NCI-H2029 treated with DMSO at 0.1 percent for 48 hours (cell line): ENCODE data around the gene AFAP1L1.

Experiments
- DNase-seq: peaks from one replicate; lab custom pipeline; 2025; lab: John Stamatoyannopoulos, UW

AFAP1L1 gene

DNA sequence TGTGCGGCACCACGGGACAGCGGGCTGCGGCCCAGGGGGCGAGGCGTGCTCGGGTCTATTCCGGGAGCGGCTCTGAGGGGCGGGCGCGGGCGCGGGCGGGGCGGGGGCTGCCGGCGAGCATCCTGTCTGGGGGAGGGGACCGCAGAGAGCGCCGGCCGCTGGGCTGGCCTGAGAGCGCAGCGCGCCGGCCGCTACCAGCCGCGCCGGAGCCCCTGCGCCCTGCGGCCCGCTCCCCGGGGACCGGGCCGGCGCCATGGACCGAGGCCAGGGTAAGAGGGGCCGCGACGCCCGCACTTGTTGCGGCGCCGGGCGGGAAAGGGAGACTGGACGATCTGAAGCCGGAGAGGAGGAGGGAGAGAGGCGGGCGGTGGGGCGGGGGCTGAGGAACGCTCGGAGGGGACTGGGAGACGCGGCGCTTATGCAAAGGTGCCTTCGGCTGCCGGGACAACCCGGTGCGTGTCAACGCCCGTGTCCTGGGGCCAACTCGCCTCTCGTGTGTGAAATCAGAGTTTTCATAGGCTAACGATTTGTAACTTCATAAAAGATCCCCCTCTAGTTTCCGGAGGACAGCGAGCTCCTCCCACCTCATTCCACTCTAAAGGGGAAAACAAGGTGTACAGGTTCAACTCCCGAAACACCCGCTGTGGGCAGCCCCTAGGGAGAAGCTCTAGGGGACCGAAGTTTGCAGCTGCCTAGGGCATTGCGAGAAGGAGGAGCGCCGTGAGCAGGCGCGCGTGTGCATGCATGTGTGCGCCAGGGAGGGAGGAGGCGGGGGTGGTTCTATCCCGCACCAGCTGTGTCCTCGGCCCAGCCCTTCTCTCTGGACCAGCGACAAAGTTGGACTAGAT is at the start of gene AFAP1L1:
Gene AFAP1L1 (plus strand): TSS at position 144 of the 848 bp plus-strand sequence. CDS start 110 bp downstream, at position 254.
- DNase-seq = peak; percentile 3

DNA sequence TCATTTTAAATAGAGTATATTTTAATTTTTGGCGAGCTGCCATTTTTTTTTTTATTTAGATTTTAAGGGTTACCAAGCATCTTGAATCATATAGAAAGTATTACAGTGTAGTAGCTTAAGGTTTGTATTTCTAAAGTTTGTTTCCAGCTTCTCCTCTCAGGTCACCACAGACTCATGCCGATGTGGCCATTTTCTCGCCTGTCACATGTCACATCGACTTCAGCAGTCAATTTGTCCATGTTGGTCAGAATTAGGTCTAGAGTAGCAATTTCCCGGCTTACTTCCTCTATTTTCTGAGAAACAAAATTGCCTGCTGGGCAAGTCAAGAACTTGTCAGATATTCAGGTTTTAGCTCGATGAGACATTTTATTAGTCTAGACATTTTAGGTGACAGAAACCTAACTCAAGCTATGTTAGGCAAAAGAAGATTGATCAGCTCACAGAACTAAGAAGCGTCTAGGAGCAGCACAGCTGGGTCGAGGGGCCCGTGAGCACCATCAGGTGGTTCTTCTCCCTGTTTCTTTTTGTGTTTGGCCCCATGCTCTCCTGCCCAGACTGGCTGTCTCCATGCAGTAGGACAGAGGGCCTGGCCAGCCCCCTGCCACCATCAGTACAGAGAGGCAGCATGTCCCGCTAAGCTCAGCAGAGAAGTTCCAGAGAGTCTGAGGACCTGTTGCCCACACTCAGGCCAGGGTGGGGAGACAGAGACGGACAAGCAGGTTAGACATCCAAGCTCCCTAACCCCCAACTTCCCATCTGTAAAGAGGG is 48.4 kb upstream of the AFAP1L1 start:
- no peak for DNase-seq

GRCh38 chr5:149224282-149224681 is 47.4 kb upstream of the AFAP1L1 start:
- DNase-seq = no peak

GRCh38 chr5:149227168-149227826 is 44.4 kb upstream of the AFAP1L1 start:
- no peak for DNase-seq

DNA sequence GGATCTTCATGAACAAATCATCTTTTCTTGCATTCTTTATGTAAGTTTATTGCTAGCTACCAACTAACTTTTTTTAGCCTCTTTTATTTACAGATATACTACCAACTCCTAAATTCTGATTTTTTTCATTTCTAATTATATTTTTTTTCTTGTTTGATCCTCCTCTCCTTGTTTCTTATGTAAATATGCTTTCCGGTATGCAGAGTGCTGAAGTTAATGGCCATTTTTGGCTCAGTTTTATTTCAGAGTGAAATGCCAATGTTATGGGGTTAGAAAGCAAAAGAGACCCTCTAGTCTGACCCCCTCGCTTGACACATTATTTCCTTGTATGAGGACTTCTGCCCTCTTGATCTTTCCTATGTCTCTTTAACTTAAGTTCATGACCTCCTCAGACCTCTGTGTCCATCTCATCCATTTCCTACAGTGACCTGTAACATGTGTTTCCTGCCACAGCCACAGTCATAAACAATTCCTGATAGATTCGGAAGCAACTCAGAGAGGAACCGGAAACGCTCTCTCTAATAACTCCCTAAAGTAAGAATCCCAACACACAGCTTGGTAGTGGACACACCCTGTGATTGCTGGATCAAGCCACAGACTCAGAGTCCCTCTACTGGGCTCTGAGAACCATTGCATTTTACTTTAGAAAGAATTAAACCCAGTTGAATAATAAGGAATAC is 42.9 kb upstream of the AFAP1L1 start:
- no peak for DNase-seq

- no peak for DNase-seq
These were observed 42.2 kb upstream of the AFAP1L1 start for GRCh38 chr5:149229298-149229937.

GRCh38 chr5:149235841-149236240 is 35.8 kb upstream of the AFAP1L1 start:
- DNase-seq = no peak

DNA sequence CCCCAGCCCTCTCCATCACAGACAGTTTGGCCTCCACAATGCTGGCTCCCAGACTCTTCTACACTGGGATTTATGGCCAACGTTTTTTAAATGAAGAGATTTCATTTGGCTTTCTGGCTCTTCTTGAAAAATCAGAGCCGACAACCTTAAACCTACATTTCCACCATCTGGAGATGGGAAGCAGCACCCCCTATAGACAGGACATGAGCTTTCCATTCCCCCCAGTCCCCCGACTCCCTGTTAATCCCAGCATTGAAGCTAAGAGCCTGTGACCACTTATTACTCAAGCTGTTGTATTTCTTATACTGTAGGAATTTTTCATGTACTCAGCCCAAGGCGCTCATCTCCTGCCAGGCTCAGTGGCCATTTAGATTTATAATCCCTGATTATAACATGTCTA is 34.0 kb upstream of the AFAP1L1 start:
- DNase-seq = no peak

GRCh38 chr5:149238540-149238939 is 33.1 kb upstream of the AFAP1L1 start:
- DNase-seq = no peak

DNA sequence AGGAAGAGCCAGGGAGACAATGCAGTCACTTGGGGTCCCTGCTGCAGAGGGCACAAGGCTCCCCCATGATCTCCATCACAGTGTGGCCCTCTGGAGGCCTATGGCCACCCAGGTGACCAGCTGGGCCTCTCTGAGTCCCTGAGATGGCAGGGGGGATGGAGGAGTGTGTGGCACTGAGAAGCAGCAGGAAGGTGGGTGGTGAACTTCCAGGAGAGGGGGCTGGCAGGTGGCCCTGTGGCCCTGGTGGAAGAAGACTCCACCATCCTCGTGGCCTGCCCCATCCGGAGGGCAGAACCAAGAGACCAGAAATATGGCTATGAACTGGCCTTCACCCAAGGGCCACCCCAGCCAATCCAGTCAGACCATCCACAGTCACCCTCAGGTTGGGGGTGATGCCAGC is 31.7 kb upstream of the AFAP1L1 start:
- DNase-seq = no peak

DNA sequence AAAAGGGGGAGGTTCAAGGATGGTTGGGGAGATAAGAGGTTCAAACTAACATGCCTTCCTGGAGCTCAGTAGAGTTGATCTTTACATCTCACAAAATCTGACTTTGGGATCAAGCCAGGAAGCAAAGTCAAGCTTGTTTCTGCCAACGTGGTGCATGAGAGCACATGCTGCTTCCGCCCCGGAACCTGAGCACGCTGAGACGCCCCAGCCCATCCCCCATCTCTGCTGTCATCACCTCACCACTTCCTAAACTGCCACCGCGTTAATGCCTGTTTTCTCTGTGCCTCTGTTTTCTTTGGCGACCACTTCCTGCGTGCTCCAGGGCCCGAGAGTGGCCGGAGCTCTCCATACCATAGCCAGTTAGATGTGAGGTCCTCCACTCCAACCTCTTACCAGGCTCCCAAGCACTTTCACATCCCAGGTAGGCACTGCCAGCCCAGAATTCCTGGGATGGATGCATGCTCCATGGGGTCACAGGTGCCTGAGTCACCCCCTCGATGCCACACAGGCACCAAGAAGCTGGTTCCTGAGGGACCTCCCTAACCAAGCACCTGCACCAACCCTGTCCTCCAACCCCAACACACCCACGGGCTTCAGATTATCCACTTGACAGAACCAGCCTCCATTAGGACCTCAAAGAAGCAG is 31.2 kb upstream of the AFAP1L1 start:
- DNase-seq = no peak

GRCh38 chr5:149242339-149242738 is 29.3 kb upstream of the AFAP1L1 start:
- no peak for DNase-seq

DNA sequence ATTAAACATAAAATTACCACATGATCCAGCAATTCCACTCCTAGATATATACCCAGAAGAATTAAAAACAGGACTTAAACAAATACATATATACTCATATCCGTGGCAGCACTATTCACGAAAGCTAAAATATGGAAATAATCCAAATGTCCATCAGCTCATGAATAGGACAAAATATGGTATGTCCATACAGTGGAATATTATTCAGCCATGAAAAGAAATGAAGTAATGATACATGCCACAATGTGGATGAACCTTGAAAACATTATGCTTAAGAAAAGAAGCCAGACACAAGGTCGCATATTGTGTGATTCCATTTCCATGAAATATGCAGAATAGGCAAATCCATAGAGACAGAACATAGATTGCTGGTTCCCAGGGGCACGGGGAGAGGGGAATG is 24.8 kb upstream of the AFAP1L1 start:
- no peak for DNase-seq

- DNase-seq = no peak
These were observed 23.9 kb upstream of the AFAP1L1 start for GRCh38 chr5:149247726-149248125.

DNA sequence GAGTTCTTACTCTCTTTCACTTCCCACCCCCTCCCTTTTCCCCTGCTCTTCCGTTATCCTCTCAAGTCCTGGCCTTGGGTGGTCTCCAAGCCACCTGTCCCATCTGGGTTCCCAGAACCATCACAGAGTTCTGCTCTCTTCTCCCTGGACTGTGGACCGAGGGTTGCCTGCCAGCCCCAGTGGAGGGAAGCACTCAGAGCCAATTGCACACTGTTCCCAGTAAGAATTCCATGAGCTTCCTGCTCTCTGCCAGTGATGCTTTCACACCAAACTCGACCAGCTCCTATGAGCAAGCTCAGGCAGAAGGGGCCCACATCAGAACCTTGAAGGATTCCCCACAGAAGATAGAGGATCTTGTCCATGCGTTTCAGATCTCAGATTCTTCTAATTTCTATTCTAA is 20.1 kb upstream of the AFAP1L1 start:
- DNase-seq = no peak

DNA sequence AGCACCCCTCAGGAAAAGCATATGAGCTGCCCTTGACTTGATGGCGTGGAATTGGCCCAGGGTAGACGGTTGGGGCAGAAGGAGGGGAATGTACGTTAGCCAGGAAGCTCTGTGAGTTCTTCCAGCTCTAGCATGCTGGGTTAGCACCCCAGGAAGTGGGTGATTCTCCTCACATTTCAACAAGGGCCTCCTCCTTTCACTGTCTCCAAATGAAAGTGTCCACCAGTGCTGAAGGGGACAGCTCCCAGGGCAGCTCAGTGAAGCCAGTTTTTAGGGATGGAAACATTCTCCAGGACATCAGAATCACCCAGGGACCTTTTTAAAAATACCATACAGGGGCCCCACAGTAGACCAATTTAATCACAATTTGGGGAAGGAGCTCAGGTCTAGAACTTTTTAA is 17.2 kb upstream of the AFAP1L1 start:
- DNase-seq = no peak

- no peak for DNase-seq
These were observed 15.2 kb upstream of the AFAP1L1 start for GRCh38 chr5:149256451-149256850.

DNA sequence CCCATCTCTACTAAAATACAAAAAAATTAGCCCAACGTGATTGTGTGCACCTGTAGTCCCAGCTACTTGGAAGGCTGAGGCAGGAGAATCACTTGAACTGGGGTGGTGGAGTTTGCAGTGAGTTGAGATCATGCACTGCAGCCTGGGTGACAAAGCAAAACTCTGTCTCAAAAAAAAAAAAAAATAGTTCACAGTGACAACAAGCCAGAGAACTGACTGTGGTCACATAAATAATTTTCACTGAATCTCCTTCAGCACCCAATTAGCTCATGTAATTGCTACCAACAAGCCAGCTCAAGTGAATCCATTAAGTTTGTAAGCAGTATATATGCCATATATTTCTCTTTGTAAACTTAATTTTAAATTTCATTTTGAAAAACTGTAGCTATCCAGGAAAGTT is 14.5 kb upstream of the AFAP1L1 start:
- DNase-seq = no peak

DNA sequence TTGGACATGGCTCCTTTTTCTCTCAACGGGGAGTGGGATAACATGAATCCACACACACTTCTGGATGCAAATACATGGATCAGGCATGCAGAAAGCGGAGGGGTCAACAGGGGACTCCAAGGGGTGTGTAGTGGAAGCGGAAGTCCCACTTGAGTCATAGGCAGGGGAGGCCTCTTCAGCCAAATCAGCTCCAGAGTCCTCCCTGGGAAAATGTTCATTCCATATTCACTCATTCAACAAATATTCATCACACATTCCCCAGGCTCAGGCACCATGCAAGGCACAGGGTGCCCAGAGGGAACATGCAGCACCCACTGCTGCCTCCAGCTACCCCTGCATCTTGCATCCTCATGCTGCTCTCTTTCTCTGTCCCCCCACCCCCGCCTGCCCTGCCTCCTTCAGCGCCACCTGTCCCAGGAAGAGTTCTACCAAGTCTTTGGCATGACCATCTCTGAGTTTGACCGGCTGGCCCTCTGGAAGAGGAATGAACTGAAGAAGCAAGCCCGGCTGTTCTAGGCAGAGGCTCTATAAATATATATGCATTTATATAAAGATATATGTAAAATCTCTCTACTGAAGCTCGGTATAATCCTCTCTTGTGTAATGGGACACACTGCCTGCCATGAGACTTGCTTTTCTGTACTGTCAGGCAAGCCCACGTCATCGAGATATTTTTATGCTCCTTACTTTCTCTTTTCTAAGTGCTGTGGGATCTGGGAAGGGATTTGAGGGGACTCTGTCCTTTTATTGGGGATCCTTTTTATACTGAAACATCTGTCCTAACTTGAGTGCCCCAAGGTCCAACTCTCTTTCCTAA is 13.6 kb upstream of the AFAP1L1 start:
- no peak for DNase-seq

DNA sequence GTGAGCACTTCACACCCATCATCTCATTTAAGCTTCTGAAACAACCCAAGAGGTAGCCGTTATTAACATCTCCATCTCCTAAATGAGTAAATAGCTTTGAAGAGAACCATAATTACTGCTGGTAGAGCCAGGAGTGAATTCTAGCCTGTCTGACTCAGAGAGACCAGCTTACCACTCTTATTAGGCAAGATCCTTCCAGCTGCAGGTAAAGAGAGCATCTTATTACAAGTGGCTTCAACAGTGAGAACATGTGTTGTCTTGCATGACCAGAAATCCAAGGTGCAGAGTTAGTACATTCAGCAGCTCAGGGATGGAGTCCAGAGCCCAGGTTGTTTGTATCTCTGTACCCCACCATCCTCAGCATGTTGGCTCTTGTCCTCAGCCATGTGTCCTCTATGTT is 10.9 kb upstream of the AFAP1L1 start:
- no peak for DNase-seq
